Measurements from ENCODE around the gene PMPCA. TPM values are rescaled to one million over a fixed set of nuclear protein-coding genes. Genes with fewer than 3 reads are reported as not detected.

The PMPCA gene
- total RNA-seq, 1 experiment from 2014 or later = 116 TPM

DNA sequence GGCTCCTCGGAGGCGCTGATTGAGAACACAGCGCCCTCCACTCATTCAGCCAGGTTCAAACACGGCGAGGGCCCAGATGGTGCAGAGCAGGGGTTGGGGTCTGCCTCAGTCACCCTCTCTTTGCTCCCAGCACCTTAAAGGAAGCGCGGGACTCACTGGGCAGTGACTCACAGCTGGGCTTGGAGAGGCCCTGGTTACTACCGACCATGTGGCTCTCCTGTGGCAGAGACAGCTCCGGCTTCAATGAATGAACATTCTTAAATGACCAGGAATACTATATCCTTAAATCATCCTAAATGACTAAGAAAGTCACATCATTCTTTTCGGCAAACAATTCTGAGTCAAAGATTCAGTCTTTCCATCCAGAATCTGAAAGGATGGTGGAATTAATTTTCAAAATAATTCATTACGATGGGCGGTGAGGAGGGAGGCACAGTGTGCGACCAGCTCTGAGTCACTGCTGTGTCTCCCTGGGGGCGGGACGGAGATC, 30.8 kb downstream of the PMPCA start:
- peaks cover 8 to 22% of the 10 kb centered on the region in 2 experiments for H3K4me1 ChIP-seq (ENCODE audit: control insufficient read depth in 1 of 2, insufficient read depth in 2 of 2, low read length in 2 of 2)
- H3K9ac ChIP-seq (ENCODE audit: low read length) = no peak overlapping the region
- ChIA-PET CTCF (interaction anchor here (0.7 kb wide), 1 partner anchor 10 kb away, joined by 3 read pairs; no protein-coding TSS in a partner anchor), POLR2A (no interaction called here), RAD21 (ENCODE audit: low non-redundant PET in 1 of 2, low total read pairs in 2 of 2, uncharacterized antibody in 2 of 2, unreplicated experiment in 2 of 2) (no interaction called here)
- intact Hi-C loops (cut with micrococcal nuclease) = no loop called here
- no peaks in the 10 kb centered on the region for H3K9me2 ChIP-seq (ENCODE audit: insufficient read depth)
- no peak overlapping the region for H3K27ac ChIP-seq (ENCODE audit: low read depth, low read length)
- no peak overlapping the region for H2AFZ ChIP-seq (ENCODE audit: low read depth, low read length, poor library complexity, severe bottlenecking)
- BruUV-seq (replicated peaks) = no TSS peak
- no peak for DNase-seq (ENCODE audit: low read depth, low spot score)
- TF ChIP-seq SP1 (IDR thresholded peaks at IDR 0.05; ENCODE audit: low read depth) = no peak
- TF ChIP-seq CBX3 (IDR thresholded peaks at IDR 0.05; ENCODE audit: low read depth) = no peak
- no peak for TF ChIP-seq EZH2 (IDR thresholded peaks at IDR 0.05)
- TF ChIP-seq YY1 (IDR thresholded peaks at IDR 0.05; ENCODE audit: extremely low read depth, insufficient replicate concordance, low read depth, low read length) = no peak
- H3K79me2 ChIP-seq (ENCODE audit: insufficient read depth, low read length) = peaks cover 31% of the 10 kb centered on the region
- H4K20me1 ChIP-seq (ENCODE audit: insufficient read depth) = no peaks in the 10 kb centered on the region
- H3K4me3 ChIP-seq (replicated peaks in 1 of 2; ENCODE audit: low read depth in 1 of 2, low read length in 2 of 2) = no peak overlapping the region
- no peaks in the 10 kb centered on the region for H3K9me3 ChIP-seq (ENCODE audit: control insufficient read depth in 1 of 2, insufficient read depth in 1 of 2, low read depth in 1 of 2, low read length in 2 of 2)
- no peaks in the 10 kb centered on the region for H3K27me3 ChIP-seq (ENCODE audit: insufficient read depth, low read length)
- peaks cover 10 to 32% of the 10 kb centered on the region in 2 experiments for H3K36me3 ChIP-seq (ENCODE audit: control insufficient read depth in 1 of 2, insufficient read depth in 2 of 2, low read length in 2 of 2)
- no peak overlapping the region for H3K4me2 ChIP-seq (ENCODE audit: low read length)
- ATAC-seq = no peak

DNA sequence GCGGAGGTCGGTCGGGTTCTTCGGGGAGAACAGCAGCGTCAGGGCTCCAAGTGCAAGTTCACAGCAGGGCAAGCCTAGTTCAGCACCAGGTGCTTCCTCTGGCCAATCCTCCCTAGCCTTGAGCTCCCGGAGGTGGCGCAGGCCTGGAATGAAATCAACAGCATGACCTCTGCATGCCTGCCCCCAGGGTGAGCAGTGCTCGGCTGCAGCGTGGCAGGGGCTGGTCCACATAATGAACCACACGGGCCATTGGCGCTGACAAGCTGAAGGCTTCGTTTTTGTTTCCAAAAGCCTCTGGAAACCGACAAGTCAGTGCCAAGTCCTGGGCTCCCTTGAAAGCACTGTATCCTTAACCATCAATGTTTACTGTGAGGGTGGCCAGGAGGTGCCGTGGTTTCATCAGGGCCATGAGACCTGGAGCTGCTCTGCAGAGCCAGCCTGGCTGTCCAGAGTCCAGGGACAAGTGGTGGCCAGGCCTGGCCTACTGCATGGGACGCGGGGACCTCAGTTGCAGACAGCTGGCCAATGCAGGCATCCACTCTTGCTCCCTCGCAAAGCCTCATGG, 31.3 kb downstream of the PMPCA start:
- no peaks in the 10 kb centered on the region for H3K9me3 ChIP-seq (ENCODE audit: control insufficient read depth in 1 of 2, insufficient read depth in 1 of 2, low read depth in 1 of 2, low read length in 2 of 2)
- BruUV-seq (replicated peaks) = no TSS peak
- no peak overlapping the region for H3K27ac ChIP-seq (ENCODE audit: low read depth, low read length)
- DNase-seq (ENCODE audit: low read depth, low spot score) (no peak), ATAC-seq (no peak)
- ChIA-PET CTCF (interaction anchor here (0.7 kb wide), 1 partner anchor 10 kb away, joined by 3 read pairs; no protein-coding TSS in a partner anchor), POLR2A (no interaction called here), RAD21 (ENCODE audit: low non-redundant PET in 1 of 2, low total read pairs in 2 of 2, uncharacterized antibody in 2 of 2, unreplicated experiment in 2 of 2) (no interaction called here)
- H2AFZ ChIP-seq (ENCODE audit: low read depth, low read length, poor library complexity, severe bottlenecking) = no peak overlapping the region
- no peak overlapping the region for H3K4me2 ChIP-seq (ENCODE audit: low read length)
- H3K4me1 ChIP-seq (ENCODE audit: control insufficient read depth in 1 of 2, insufficient read depth in 2 of 2, low read length in 2 of 2) = peaks cover 8 to 22% of the 10 kb centered on the region in 2 experiments
- H3K79me2 ChIP-seq (ENCODE audit: insufficient read depth, low read length) = peaks cover 26% of the 10 kb centered on the region
- H3K27me3 ChIP-seq (ENCODE audit: insufficient read depth, low read length) = no peaks in the 10 kb centered on the region
- no peak overlapping the region for H3K4me3 ChIP-seq (replicated peaks in 1 of 2; ENCODE audit: low read depth in 1 of 2, low read length in 2 of 2)
- H3K9me2 ChIP-seq (ENCODE audit: insufficient read depth) = no peaks in the 10 kb centered on the region
- H4K20me1 ChIP-seq (ENCODE audit: insufficient read depth) = no peaks in the 10 kb centered on the region
- TF ChIP-seq FOSL1 (IDR thresholded peaks at IDR 0.05; ENCODE audit: low read depth) (no peak), EZH2phosphoT487 (IDR thresholded peaks at IDR 0.05; ENCODE audit: borderline replicate concordance) (no peak), ELF1 (IDR thresholded peaks at IDR 0.05; ENCODE audit: borderline replicate concordance, low read depth) (no peak)
- intact Hi-C loops (cut with micrococcal nuclease) = no loop called here
- no peak overlapping the region for H3K9ac ChIP-seq (ENCODE audit: low read length)
- peaks cover 11 to 35% of the 10 kb centered on the region in 2 experiments for H3K36me3 ChIP-seq (ENCODE audit: control insufficient read depth in 1 of 2, insufficient read depth in 2 of 2, low read length in 2 of 2)
